HG02885 (cell line): Measurements from ENCODE around the gene NPY5R.

Source experiments
- ATAC-seq: cut with Tn5 transposase; IDR thresholded peaks from one replicate; pipeline ENCODE4 v1.9.1; 2021; ENCODE audit warnings: mild to moderate bottlenecking; ENCODE audit not compliant: unreplicated experiment, poor library complexity

NPY5R gene

DNA sequence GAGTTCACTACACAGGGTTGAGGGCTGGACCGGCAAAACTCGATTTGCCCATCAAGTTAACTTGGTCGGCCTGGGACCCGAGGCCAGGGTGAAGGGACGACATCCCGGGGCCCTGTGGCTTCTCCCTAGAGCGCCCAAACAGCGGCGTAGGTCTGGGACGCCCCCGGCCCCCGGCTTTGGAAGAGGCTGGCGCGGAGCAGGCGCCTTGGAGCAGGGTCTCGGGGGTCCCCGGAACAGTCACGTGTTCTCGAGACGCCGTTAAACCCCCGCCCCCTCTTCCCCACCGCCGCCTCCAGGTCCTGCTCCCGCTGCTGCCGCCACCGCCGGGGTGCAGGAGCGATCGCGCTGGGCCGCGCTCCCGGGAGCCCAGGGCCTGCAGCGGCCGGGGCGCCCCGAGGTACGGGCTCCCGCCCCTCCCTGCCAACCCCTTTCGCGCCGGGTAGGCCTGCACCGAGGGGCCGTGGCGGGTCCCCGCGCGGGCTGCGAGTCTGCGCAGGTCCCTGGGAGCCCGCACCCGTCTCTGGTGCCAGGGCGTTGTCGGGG is at the start of gene NPY5R:
Gene NPY5R, plus strand, starts transcription at position 289 of the 543 bp plus-strand sequence. CDS start 6,382 bp downstream, outside the sequence.
- ATAC-seq = no peak

- ATAC-seq = no peak
These were observed 48.6 kb upstream of the NPY5R start for GRCh38 chr4:163295138-163295537.

GRCh38 chr4:163300445-163300844 is 43.2 kb upstream of the NPY5R start:
- no peak for ATAC-seq

DNA sequence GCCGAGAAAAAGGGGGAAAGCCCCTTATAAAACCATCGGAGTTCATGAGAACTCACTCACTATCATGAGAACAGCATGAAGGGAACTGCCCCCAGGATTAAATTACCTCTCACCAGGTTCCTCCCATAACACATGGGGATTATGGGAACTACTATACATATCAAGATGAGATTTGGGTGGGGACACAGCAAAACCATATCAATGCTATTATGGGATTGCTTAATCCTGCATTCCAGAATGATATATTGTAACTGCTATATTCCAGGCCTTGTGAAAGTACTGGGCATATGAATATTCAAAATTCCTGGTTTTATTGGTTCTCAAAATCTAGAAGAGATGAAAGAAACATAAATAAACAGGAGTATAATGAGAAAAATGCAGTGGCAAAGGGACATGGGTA is 40.6 kb upstream of the NPY5R start:
- no peak for ATAC-seq

GRCh38 chr4:163309466-163309865 is 34.2 kb upstream of the NPY5R start:
- no peak for ATAC-seq

GRCh38 chr4:163317110-163317509 is 26.6 kb upstream of the NPY5R start:
- ATAC-seq = no peak

DNA sequence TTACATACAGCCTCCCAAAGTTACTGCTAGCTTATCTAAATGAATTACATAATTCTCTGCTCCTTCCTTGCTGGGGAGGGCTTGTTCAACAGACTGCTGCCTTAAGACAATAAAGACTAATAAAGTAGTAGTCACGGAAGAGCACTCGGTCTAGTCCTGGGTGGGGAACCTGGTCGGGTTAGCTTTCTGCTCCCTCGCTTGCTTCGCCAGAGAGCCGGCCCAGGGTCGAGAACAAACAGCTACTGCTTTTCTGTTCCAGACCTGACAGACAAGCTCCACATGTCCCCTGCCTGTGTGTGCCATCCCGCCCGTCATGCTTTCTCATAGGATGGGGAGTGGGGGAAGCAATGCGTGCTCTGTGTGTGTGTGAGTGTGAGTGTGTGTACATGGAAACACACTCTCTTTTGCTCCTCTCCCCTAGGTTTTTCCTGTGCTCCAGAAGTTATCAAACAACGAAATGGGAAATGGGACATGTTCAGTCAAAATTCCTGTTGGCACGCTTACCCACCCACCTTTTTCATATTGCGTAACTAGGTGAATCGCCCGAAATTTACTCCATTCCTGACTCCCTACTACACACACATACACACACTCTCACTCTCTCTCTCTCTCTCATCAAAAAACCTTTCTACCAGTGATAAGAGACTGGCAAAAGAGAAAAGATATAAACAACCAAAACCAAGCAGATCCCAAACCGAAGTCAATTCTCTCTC is 12.6 kb upstream of the NPY5R start:
- ATAC-seq = no peak

GRCh38 chr4:163331629-163332376 is 11.9 kb upstream of the NPY5R start:
- ATAC-seq = no peak

DNA sequence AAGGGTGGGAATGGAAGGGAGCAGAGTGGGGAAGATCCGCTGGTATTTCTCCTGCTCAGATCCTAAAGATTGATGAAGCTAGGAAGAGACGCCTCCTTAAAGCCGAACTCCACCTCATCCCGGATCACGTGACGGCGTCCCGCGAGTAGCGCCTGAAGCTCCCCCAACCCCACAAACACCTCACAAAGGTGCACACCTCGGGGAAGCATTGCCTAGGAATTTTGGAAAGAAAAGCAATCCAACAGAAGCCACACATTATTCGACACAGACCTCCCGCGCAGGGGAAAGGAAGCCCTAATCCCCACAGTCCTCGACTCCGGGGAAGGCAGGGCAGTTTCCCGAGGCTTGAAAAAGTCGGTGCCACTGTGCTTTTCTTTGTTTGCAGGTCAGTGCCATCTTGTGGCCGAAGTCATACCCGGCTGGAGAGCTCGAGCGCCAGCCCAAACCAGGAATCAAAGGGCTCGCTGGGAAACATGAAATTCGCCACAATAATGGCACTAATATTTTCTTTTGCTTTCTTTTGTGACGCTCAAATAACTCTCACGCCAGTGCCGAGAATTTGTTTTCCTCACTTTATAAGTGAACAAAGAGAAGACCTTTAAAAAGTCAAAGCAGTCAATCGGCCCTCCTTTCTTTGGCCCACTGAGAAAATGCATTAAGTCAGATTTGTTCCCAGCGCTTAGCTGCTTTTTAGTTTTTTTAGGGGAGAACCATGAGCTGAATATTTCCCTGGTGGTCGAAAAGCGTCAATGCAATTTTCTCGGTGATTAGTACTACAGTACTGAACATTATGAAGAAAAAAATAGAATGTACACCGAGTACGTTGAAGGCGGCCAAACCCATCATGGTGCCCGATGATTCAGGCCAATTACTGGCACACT is 10.9 kb upstream of the NPY5R start, which contains the start of gene NPY1R:
Gene NPY1R, minus strand, starts transcription at position 71 of the 881 bp plus-strand sequence. CDS start 6,042 bp downstream, outside the sequence.
- peak; percentile 80 for ATAC-seq

DNA sequence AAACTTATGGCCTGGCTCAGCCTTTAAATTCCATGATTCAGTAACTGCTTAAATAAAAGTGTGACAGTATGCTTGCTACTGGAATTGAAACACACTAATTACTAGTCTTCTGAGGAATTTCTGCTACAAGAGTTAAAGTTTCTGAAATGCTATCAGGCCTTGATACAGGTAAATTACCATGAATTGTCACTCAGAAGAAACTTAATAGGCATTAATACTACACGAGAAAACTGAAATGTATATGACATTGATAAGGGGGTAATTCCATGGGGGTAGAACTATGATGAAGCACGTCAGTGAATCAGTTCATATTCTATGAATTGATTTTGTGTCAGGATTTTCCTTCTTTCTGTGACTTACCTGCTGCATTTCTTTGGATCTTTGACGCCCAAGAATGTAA is 8.3 kb upstream of the NPY5R start:
- ATAC-seq = no peak

- ATAC-seq = no peak
These were observed 744 bp downstream of the NPY5R start for GRCh38 chr4:163344147-163345125.

DNA sequence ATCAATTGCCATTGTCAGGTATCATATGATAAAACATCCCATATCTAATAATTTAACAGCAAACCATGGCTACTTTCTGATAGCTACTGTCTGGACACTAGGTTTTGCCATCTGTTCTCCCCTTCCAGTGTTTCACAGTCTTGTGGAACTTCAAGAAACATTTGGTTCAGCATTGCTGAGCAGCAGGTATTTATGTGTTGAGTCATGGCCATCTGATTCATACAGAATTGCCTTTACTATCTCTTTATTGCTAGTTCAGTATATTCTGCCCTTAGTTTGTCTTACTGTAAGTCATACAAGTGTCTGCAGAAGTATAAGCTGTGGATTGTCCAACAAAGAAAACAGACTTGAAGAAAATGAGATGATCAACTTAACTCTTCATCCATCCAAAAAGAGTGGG is 7.0 kb downstream of the NPY5R start:
- ATAC-seq = no peak

DNA sequence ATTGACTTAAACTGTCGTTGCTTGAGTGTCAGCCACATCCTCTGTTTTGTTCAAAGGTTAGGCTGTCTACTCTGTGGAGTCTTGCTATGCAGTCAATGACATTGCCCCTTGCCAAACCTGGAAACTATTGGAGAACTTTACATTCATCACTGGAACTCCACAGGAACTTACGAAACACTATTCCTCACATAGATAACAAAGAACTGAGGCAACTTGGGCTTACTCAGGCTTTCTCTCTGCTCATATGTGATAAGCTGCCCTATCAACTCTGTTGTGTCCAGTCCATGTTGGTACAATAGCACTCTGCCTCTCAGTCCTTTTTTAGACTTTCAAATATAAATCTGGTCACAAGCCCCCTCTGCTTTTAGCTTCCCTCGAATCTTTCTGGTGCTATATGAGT is 9.4 kb downstream of the NPY5R start:
- ATAC-seq = no peak

- no peak for ATAC-seq
These were observed 12.4 kb downstream of the NPY5R start for GRCh38 chr4:163356104-163356503.

DNA sequence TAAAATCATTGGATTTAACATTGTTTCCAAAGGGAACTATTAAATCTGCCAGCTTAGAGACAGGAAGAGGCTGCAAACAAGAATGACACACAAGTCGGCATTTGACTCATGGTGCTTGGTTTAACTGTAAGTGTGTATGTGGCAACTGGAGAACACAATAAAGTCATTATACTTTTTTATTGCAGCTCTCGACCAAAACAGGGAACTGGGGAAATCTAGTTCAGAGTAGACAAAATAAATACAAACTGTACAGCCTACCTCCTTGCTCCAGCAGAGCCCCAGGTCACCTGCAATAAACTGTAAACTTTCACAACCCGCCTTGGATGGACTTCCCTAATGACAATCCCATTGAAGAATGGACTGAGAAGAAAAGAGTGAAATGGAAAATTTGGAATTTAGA is 24.0 kb downstream of the NPY5R start:
- ATAC-seq = no peak

GRCh38 chr4:163372029-163372428 is 28.3 kb downstream of the NPY5R start:
- ATAC-seq = no peak

DNA sequence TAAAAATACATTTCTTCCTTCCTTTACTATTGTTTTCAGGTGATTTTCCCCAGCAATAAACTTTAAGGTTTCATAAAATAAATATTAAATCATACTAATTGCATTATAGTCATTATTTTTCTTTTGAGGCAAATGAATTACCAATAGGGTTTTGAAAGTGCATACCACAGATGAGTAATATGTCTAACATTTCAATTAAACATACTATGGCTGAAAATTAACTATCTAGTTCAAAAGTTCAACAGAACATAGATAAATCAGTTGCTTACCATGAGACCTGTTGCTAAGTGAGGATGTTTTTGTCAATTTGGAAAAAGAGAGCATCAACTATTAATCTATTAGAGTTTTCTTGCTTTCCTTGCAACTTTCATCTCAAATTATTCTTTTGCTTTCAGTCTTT is 35.0 kb downstream of the NPY5R start:
- no peak for ATAC-seq

DNA sequence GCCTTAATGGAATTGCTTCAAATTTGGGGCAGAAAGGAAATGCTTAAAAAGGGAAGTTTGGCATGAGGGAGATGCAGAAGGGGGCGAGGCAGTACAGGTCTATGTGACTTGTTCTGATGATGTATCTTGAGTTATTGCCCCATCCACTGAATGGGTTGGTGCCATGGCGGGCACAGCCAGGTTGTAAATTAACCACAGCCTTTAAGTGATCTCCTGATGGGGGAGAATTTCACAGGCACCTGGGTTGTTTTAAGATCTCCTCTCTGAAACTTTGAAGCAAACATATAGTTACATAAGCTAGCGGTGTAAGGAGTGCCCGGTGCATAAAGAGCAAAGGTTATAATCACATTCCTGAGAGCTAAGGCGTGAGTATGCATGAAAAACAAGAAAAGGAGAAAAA is 37.0 kb downstream of the NPY5R start:
- ATAC-seq = no peak

DNA sequence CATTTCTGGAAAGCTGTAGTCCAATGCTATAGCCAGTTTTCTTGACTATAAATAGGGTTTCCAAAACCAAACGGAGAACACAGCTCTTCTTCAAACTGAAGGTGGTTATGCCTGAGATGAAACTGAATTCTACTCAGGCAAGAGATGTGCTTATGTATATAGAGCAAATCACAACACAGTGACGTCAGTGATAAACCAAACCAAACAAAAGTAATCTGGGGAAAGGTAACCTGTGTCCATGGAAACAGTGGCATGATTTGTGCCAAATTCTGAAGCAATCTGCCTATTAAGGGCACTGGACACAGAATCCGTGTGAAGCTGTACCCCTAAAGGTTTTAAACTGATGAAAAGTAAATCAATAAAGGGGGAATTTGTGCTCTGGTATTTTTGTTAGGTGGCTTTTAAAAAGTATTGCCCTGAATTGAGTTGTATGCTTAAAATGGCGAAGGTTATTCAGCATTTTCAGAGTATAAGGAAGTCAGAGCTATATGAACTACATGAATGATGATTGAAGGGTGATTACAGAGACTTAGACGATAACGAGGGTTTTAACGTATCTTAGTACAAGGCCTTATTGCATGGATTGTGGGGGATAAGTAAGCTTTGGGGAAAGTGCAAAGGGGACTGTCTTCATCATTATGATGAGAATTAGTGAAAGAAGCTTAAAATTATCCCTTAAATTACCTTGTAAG is 38.6 kb downstream of the NPY5R start:
- ATAC-seq = no peak
